Measurements from ENCODE around the gene MAP2K5. TPM values are rescaled to one million over a fixed set of nuclear protein-coding genes. Genes with fewer than 3 reads are reported as not detected.

The MAP2K5 gene
- polyA plus RNA-seq, 2 of the 4 experiments (the other 2 are of a cell fraction), result 7.8 to 11.0 TPM

DNA sequence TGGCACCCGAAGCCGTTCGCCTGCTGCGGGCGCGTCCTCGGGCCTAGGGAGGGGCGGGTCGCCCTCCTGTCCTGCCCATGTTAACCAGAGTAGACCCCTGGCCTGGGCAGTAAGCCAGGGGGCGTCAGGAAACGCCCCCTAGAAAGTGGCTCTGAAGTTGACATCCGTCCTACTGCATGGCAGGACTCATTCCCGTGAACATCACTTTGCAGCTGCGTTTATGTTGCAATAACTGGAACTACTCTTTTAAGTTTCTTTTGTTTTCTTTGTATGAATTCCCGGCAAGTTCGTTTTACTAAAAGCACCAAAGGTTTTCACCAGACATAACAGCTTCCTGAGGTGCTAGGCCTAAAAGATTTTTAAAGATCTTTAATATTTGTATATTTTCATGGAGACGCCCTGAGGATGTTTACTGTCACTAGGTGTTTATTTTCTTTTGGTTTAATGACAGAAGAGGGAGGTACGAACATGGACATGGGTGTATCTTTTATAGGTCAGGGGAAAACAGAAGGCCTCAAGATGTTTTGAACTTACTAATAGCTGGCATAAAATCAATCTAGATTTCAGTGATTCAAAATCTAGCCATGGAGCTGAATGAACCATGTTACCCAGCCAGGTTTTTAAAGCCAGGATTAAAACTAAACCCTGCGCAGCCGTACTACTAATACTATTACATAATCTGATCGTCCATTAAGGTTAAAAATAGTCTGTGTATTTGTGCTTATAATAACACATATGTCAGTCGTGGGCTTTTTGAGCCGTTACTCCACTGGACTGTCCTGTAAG, 20.5 kb upstream of the MAP2K5 start:
- Histone ChIP-seq H3K4me2 (peak overlapping the region; percentile 95), H3K4me3 (peak overlapping the region; percentile 94), H3K27ac (peak overlapping the region; percentile 90 to 91), H3K9me3 (no peaks in the 10 kb centered on the region), H3K4me1 (peaks cover 26% of the 10 kb centered on the region; the same call in 2 of the 3 replicates)
- DNase-seq (ENCODE audit: low read depth in 1 of 2, low spot score in 1 of 2), result peak; percentile 8 to 20
- CTCF ChIA-PET, result interaction anchor here (0.6 to 1.3 kb wide), 7 partner anchors 9 to 314 kb away, joined by 3 to 8 read pairs (median 4); no protein-coding TSS in a partner anchor
- ATAC-seq, result peak in 1 of 2 experiments; percentile 16; a peak in 4 of 6 replicates
- POLR2A ChIA-PET, result interaction anchor here (0.7 to 2.3 kb wide), 6 partner anchors 9 to 117 kb away, joined by 3 to 21 read pairs (median 3); partner anchors contain the start of gene MAP2K5
- TF ChIP-seq HDAC2 (IDR thresholded peaks at IDR 0.05) (0 out of 2 replicates have a peak, but pooled peaks have one; percentile 10), JUNB (IDR thresholded peaks at IDR 0.05) (no peak), KDM5A (IDR thresholded peaks at IDR 0.05) (no peak), ZNF302 (CRISPR knock-in tag; IDR thresholded peaks at IDR 0.05) (no peak), FOSL2 (IDR thresholded peaks at IDR 0.05) (no peak), FOSL2 (CRISPR knock-in tag; IDR thresholded peaks at IDR 0.05) (no peak), ZSCAN20 (CRISPR knock-in tag; IDR thresholded peaks at IDR 0.05) (no peak), CEBPB (IDR thresholded peaks at IDR 0.05) (peak; percentile 80 to 81), CBX2 (IDR thresholded peaks at IDR 0.05; ENCODE audit: borderline replicate concordance, low read depth) (no peak)
- TF ChIP-seq, protein P1, sequence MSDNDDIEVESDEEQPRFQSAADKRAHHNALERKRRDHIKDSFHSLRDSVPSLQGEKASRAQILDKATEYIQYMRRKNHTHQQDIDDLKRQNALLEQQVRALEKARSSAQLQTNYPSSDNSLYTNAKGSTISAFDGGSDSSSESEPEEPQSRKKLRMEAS (IDR thresholded peaks at IDR 0.05), result no peak
- WGBS (ENCODE audit: missing lambda C conversion rate), result under 1% methylated on average over 23 of the region's 23 CpGs
- FAIRE-seq, result no peak

GRCh38 chr15:67523330-67523729, 19.2 kb upstream of the MAP2K5 start:
- no peak for TF ChIP-seq HES2 (IDR thresholded peaks at IDR 0.05)
- TF ChIP-seq, protein P2, sequence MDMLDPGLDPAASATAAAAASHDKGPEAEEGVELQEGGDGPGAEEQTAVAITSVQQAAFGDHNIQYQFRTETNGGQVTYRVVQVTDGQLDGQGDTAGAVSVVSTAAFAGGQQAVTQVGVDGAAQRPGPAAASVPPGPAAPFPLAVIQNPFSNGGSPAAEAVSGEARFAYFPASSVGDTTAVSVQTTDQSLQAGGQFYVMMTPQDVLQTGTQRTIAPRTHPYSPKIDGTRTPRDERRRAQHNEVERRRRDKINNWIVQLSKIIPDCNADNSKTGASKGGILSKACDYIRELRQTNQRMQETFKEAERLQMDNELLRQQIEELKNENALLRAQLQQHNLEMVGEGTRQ (IDR thresholded peaks at IDR 0.05), result no peak
- TF ChIP-seq EP300 (IDR thresholded peaks at IDR 0.05), result no peak
- no peak for TF ChIP-seq RAD21 (conservative IDR thresholded peaks at IDR 0.05 in 1 of 2, IDR thresholded peaks at IDR 0.05 in 1 of 2)
- no peak for TF ChIP-seq CBX8 (IDR thresholded peaks at IDR 0.05)
- TF ChIP-seq PHF8 (IDR thresholded peaks at IDR 0.05; ENCODE audit: borderline replicate concordance, low read depth), result no peak
- TF ChIP-seq, protein P3, sequence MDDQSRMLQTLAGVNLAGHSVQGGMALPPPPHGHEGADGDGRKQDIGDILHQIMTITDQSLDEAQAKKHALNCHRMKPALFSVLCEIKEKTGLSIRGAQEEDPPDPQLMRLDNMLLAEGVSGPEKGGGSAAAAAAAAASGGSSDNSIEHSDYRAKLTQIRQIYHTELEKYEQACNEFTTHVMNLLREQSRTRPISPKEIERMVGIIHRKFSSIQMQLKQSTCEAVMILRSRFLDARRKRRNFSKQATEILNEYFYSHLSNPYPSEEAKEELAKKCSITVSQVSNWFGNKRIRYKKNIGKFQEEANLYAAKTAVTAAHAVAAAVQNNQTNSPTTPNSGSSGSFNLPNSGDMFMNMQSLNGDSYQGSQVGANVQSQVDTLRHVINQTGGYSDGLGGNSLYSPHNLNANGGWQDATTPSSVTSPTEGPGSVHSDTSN (IDR thresholded peaks at IDR 0.05), result no peak
- no peak for TF ChIP-seq HDAC2 (IDR thresholded peaks at IDR 0.05)
- TF ChIP-seq KDM5A (IDR thresholded peaks at IDR 0.05), result no peak
- TF ChIP-seq ZC3H11A (IDR thresholded peaks at IDR 0.05), result no peak
- ATAC-seq (no peak), FAIRE-seq (no peak)

DNA sequence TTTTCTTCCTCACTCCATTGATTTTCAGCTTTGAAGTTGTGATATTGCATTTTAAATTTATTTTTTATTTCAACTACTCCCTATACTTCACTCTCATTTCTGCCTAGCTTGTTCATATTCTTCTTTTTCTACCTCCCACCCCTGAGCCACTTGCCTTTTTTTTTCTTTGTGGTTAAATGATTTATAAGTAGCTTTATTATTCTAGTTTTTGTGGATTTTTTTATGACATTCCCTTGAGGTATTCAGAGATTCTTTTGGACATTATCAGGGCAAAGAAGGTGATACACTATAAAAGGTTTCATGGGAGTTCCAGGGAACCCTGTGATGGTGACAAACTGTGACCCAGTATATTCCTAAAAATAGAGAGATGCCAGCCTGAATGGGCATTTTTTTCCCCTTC, 18.3 kb upstream of the MAP2K5 start:
- no peaks in the 10 kb centered on the region for H3K9me3 ChIP-seq
- POLR2A ChIA-PET, result interaction anchor here (0.7 kb wide), 1 partner anchor 159 kb away, joined by 5 read pairs; no protein-coding TSS in a partner anchor
- TF ChIP-seq SREBF2 (IDR thresholded peaks at IDR 0.05) (no peak), EHF (CRISPR knock-in tag; IDR thresholded peaks at IDR 0.05) (no peak), CBX2 (IDR thresholded peaks at IDR 0.05; ENCODE audit: borderline replicate concordance, low read depth) (no peak), JUN (IDR thresholded peaks at IDR 0.05) (no peak), ZC3H11A (IDR thresholded peaks at IDR 0.05) (no peak), HDAC2 (IDR thresholded peaks at IDR 0.05) (no peak), ZFP36 (IDR thresholded peaks at IDR 0.05; ENCODE audit: borderline replicate concordance, partially characterized antibody) (no peak), KDM1A (IDR thresholded peaks at IDR 0.05; ENCODE audit: low read depth) (no peak), KDM5A (IDR thresholded peaks at IDR 0.05) (no peak), RARB (CRISPR knock-in tag; IDR thresholded peaks at IDR 0.05) (no peak), RCOR1 (IDR thresholded peaks at IDR 0.05; ENCODE audit: low read depth, low read length) (no peak), CEBPB (IDR thresholded peaks at IDR 0.05) (no peak), PHF8 (IDR thresholded peaks at IDR 0.05; ENCODE audit: borderline replicate concordance, low read depth) (no peak), ESRRA (IDR thresholded peaks at IDR 0.05; ENCODE audit: borderline replicate concordance, low read length) (no peak), HOXA7 (CRISPR knock-in tag; IDR thresholded peaks at IDR 0.05) (no peak), RNF2 (IDR thresholded peaks at IDR 0.05; ENCODE audit: borderline replicate concordance, low read depth) (no peak), POLR2AphosphoS2 (conservative IDR thresholded peaks at IDR 0.05; ENCODE audit: low read length) (no peak), BHLHE40 (IDR thresholded peaks at IDR 0.05; ENCODE audit: low read depth, low read length) (no peak)
- no peak overlapping the region; the same call in 2 of the 3 replicates for H3K4me2 ChIP-seq
- no peak overlapping the region for H3K4me3 ChIP-seq
- DNase-seq (ENCODE audit: low read depth in 1 of 2, low spot score in 1 of 2) (no peak), ATAC-seq (no peak), FAIRE-seq (no peak)
- H3K27ac ChIP-seq, result no peak overlapping the region
- CTCF ChIA-PET, result interaction anchor here (0.8 to 1.6 kb wide), 5 partner anchors 9 to 314 kb away, joined by 3 to 6 read pairs (median 3); no protein-coding TSS in a partner anchor
- H3K4me1 ChIP-seq, result peaks cover 26% of the 10 kb centered on the region; the same call in 2 of the 3 replicates

More at GRCh38 chr15:67523330-67523729, 19.2 kb upstream of the MAP2K5 start:
- POLR2A ChIA-PET, result no interaction called here
- CTCF ChIA-PET, result interaction anchor here (0.8 to 1.3 kb wide), 2 partner anchors 17 to 30 kb away, joined by 3 to 4 read pairs; no protein-coding TSS in a partner anchor
- Histone ChIP-seq H3K27ac (no peak overlapping the region), H3K9me3 (no peaks in the 10 kb centered on the region), H3K4me3 (no peak overlapping the region), H3K4me1 (peaks cover 26% of the 10 kb centered on the region; the same call in 2 of the 3 replicates), H3K4me2 (peak overlapping the region; percentile 95)
- no peak for DNase-seq (ENCODE audit: low read depth in 1 of 2, low spot score in 1 of 2)
- WGBS (ENCODE audit: missing lambda C conversion rate), result 84% methylated on average over 1 of the region's 1 CpG
